ENCODE data around the gene DDX28. TPM values are rescaled to one million over a fixed set of nuclear protein-coding genes. Genes with fewer than 3 reads are reported as not detected.

DDX28 gene
- total and polyA plus RNA-seq, 2 of the 8 experiments (the other 6 are each of a cell fraction or from before 2014, with no cell fraction given): 16.8 to 28.1 TPM

DNA sequence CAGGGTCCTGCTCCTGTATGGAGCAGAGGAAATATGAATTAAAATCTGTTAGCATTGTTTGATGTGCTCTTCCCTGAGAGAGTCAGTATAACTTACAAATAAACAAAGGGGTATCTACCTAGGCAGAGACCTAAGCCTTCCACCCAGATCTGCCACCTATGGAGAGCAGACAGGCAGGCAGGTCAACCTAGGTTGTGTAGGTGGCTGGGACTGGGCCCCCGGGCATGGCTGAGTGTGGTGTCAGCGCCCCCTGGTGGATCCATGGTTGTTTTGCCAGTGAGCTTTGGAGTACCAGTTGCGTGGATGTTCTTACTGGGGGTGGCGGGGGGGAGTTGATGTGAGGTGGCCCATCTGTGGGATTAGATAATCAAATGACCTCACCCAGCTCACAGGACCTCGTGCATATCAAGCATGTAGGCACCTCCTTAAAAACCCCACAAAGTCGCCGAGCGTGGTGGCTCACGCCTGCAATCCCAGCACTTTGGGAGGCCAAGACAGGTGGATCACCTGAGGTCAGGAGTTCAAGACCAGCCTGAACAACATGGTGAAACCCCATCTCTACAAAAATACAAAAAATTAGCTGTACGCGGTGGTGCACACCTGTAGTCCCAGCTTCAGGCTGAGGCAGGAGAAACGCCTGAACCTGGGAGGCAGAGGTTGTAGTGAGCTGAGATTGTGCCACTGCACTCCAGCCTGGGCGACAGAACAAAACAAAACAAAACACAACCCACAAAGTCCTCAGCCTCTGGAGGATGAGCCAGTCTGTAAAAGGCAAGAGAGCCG is 17.7 kb upstream of the DDX28 start (continued):
- TF ChIP-seq RBBP5 (IDR thresholded peaks at IDR 0.05; ENCODE audit: borderline replicate concordance, low read depth, low read length): no peak
- peak; percentile 36; the same call in 1 of the 2 replicates for TF ChIP-seq YY1 (IDR thresholded peaks at IDR 0.05; ENCODE audit: low read depth, low read length)
- TF ChIP-seq ATF3 (IDR thresholded peaks at IDR 0.05; ENCODE audit: insufficient read depth, low read depth, low read length): no peak
